Activated CD4-positive, alpha-beta T cell treated with anti-CD3 and anti-CD28 coated beads for 36 hours (primary cell): ENCODE data around the gene LSM7. TPM values are rescaled to one million over a fixed set of nuclear protein-coding genes. Genes with fewer than 3 reads are reported as not detected.
A peak's percentile ranks its signal among the peaks of the same experiment; 100 is the strongest.

Source experiments
- ATAC-seq: fragments of 200-7000 bp; cut with Tn5 transposase; one replicate; pipeline ENCODE4 v1.10.0; 2021; ENCODE audit warnings: mild to moderate bottlenecking, moderate library complexity
- CTCF ChIA-PET: fragments of 350-600 bp; sonication (Branson Sonifier 250); formaldehyde crosslinking; loops from one replicate; lab custom pipeline; 2021; ENCODE audit warnings: antibody characterized with exemption; lab: Charles Lee
- POLR2A ChIA-PET: fragments of 350-600 bp; sonication (Branson Sonifier 250); formaldehyde crosslinking; loops from one replicate; lab custom pipeline; 2021; ENCODE audit warnings: antibody characterized with exemption, inconsistent platforms; lab: Charles Lee
- DNase-seq: peaks from one replicate; pipeline ENCODE4 v3.0.0-alpha.2; 2020
- H3K27ac Mint-ChIP-seq: one replicate; pipeline ENCODE4 v1.8.0; 2021; ENCODE audit warnings: mixed read lengths
- H3K27me3 Mint-ChIP-seq: one replicate; pipeline ENCODE4 v1.8.0; 2021; ENCODE audit warnings: mixed read lengths
- H3K36me3 Mint-ChIP-seq: one replicate; pipeline ENCODE4 v1.8.0; 2021; ENCODE audit warnings: low read depth, mixed read lengths
- H3K4me1 Mint-ChIP-seq: one replicate; pipeline ENCODE4 v1.8.0; 2021; ENCODE audit warnings: mixed read lengths
- H3K4me3 Mint-ChIP-seq: one replicate; pipeline ENCODE4 v1.8.0; 2021; ENCODE audit warnings: mild to moderate bottlenecking, moderate library complexity, mixed read lengths
- H3K9me3 Mint-ChIP-seq: one replicate; pipeline ENCODE4 v1.8.0; 2021; ENCODE audit warnings: low read depth, mixed read lengths
- intact Hi-C, 2 experiments: fragments of 100-400 bp; cut with DNase I in 1 of 2; cut with micrococcal nuclease in 1 of 2; formaldehyde crosslinking; loops; one replicate each; pipeline versions ENCODE4 v1.14.2 to v1.15.1; 2022 to 2024; cut with DNase I, micrococcal nuclease
- total RNA-seq, 2 experiments: library from RNA; stranded (reverse); gene quantifications; one replicate each; pipeline ENCODE4 v1.2.3, GENCODE V29; 2021

The LSM7 gene
- total RNA-seq, 2 experiments from 2014 or later = 113 to 134 TPM

- POLR2A ChIA-PET = no interaction called here
- Mint-ChIP-seq H3K4me3 (no peak overlapping the region), H3K27me3 (no peaks in the 10 kb centered on the region), H3K4me1 (no peaks in the 10 kb centered on the region), H3K36me3 (peaks cover 4% of the 10 kb centered on the region), H3K27ac (no peak overlapping the region), H3K9me3 (no peaks in the 10 kb centered on the region)
- DNase-seq (no peak), ATAC-seq (no peak)
- CTCF ChIA-PET = no interaction called here
- intact Hi-C loops = no loop called here
Measured at GRCh38 chr19:2341982-2342381, 13.6 kb upstream of the LSM7 start.

GRCh38 chr19:2341244-2341751 is 12.9 kb upstream of the LSM7 start:
- no peak for ATAC-seq

GRCh38 chr19:2340496-2341243 is 12.3 kb upstream of the LSM7 start:
- H3K36me3 Mint-ChIP-seq = peaks cover 5% of the 10 kb centered on the region
- H3K4me3 Mint-ChIP-seq = no peak overlapping the region
- no peak for DNase-seq
- ChIA-PET POLR2A (interaction anchor here (0.7 kb wide), 1 partner anchor 220 kb away, joined by 3 read pairs; no protein-coding TSS in a partner anchor), CTCF (no interaction called here)
- H3K9me3 Mint-ChIP-seq = peaks cover 6% of the 10 kb centered on the region
- ATAC-seq = no peak
- peaks cover 5% of the 10 kb centered on the region for H3K4me1 Mint-ChIP-seq
- no peak overlapping the region for H3K27ac Mint-ChIP-seq
- H3K27me3 Mint-ChIP-seq = no peaks in the 10 kb centered on the region
- intact Hi-C loops = no loop called here

More at GRCh38 chr19:2341244-2341751, 12.9 kb upstream of the LSM7 start:
- Mint-ChIP-seq H3K27ac (no peak overlapping the region), H3K9me3 (peaks cover under 1% of the 10 kb centered on the region), H3K4me1 (peaks cover under 1% of the 10 kb centered on the region), H3K4me3 (no peak overlapping the region), H3K36me3 (peaks cover 4% of the 10 kb centered on the region), H3K27me3 (no peaks in the 10 kb centered on the region)
- intact Hi-C loops = no loop called here
- ChIA-PET POLR2A (no interaction called here), CTCF (no interaction called here)
- no peak for DNase-seq

- intact Hi-C loops = no loop called here
Measured at GRCh38 chr19:2339644-2340310, 11.4 kb upstream of the LSM7 start.

GRCh38 chr19:2338751-2339643 is 10.6 kb upstream of the LSM7 start:
- Mint-ChIP-seq H3K4me1 (peaks cover 6% of the 10 kb centered on the region), H3K36me3 (peaks cover 10% of the 10 kb centered on the region), H3K9me3 (peaks cover 7% of the 10 kb centered on the region), H3K27ac (no peak overlapping the region), H3K27me3 (no peaks in the 10 kb centered on the region), H3K4me3 (no peak overlapping the region)
- ATAC-seq = no peak
- ChIA-PET POLR2A (no interaction called here), CTCF (no interaction called here)
- intact Hi-C loops = no loop called here
- DNase-seq = no peak

More at GRCh38 chr19:2339644-2340310, 11.4 kb upstream of the LSM7 start:
- Mint-ChIP-seq H3K36me3 (peaks cover 10% of the 10 kb centered on the region), H3K4me3 (no peak overlapping the region), H3K27ac (no peak overlapping the region), H3K27me3 (no peaks in the 10 kb centered on the region), H3K4me1 (peaks cover 6% of the 10 kb centered on the region), H3K9me3 (peaks cover 7% of the 10 kb centered on the region)
- ChIA-PET POLR2A (no interaction called here), CTCF (no interaction called here)
- DNase-seq (no peak), ATAC-seq (no peak)

GRCh38 chr19:2338055-2338615 is 9.7 kb upstream of the LSM7 start:
- CTCF ChIA-PET = no interaction called here

GRCh38 chr19:2337329-2337707 is 8.9 kb upstream of the LSM7 start:
- H3K4me1 Mint-ChIP-seq = peaks cover 13% of the 10 kb centered on the region

More at GRCh38 chr19:2338055-2338615, 9.7 kb upstream of the LSM7 start:
- peaks cover 7% of the 10 kb centered on the region for H3K9me3 Mint-ChIP-seq
- POLR2A ChIA-PET = no interaction called here
- intact Hi-C loops = no loop called here
- peaks cover 10% of the 10 kb centered on the region for H3K36me3 Mint-ChIP-seq
- no peaks in the 10 kb centered on the region for H3K27me3 Mint-ChIP-seq
- no peak for ATAC-seq
- DNase-seq = no peak
- H3K4me3 Mint-ChIP-seq = no peak overlapping the region
- H3K27ac Mint-ChIP-seq = no peak overlapping the region
- peaks cover 9% of the 10 kb centered on the region for H3K4me1 Mint-ChIP-seq

GRCh38 chr19:2336528-2337328 is 8.3 kb upstream of the LSM7 start:
- intact Hi-C loops = no loop called here
- CTCF ChIA-PET = no interaction called here
- H3K27me3 Mint-ChIP-seq = no peaks in the 10 kb centered on the region
- H3K4me1 Mint-ChIP-seq = peaks cover 19% of the 10 kb centered on the region
- no peak overlapping the region for H3K27ac Mint-ChIP-seq
- ATAC-seq (no peak), DNase-seq (no peak)
- H3K4me3 Mint-ChIP-seq = no peak overlapping the region
- H3K9me3 Mint-ChIP-seq = peaks cover 7% of the 10 kb centered on the region
- H3K36me3 Mint-ChIP-seq = peaks cover 10% of the 10 kb centered on the region
- POLR2A ChIA-PET = no interaction called here

More at GRCh38 chr19:2337329-2337707, 8.9 kb upstream of the LSM7 start:
- DNase-seq (peak; percentile 28), ATAC-seq (peak; percentile 27)
- intact Hi-C loops = no loop called here
- Mint-ChIP-seq H3K27ac (no peak overlapping the region), H3K36me3 (peaks cover 10% of the 10 kb centered on the region), H3K9me3 (peaks cover 7% of the 10 kb centered on the region), H3K27me3 (no peaks in the 10 kb centered on the region), H3K4me3 (no peak overlapping the region)
- CTCF ChIA-PET = no interaction called here
- POLR2A ChIA-PET = no interaction called here

- Mint-ChIP-seq H3K27me3 (no peaks in the 10 kb centered on the region), H3K4me1 (peaks cover 26% of the 10 kb centered on the region), H3K4me3 (no peak overlapping the region), H3K36me3 (peaks cover 10% of the 10 kb centered on the region), H3K27ac (no peak overlapping the region), H3K9me3 (peaks cover 7% of the 10 kb centered on the region)
- DNase-seq (no peak), ATAC-seq (no peak)
- intact Hi-C loops = no loop called here
- CTCF ChIA-PET = no interaction called here
- POLR2A ChIA-PET = no interaction called here
Measured at GRCh38 chr19:2335848-2336247, 7.5 kb upstream of the LSM7 start.

- Mint-ChIP-seq H3K27me3 (no peaks in the 10 kb centered on the region), H3K4me3 (no peak overlapping the region), H3K36me3 (peaks cover 10% of the 10 kb centered on the region), H3K27ac (no peak overlapping the region), H3K9me3 (peaks cover 7% of the 10 kb centered on the region), H3K4me1 (peaks cover 32% of the 10 kb centered on the region)
- ChIA-PET CTCF (no interaction called here), POLR2A (no interaction called here)
- ATAC-seq (no peak), DNase-seq (peak; percentile 47)
- intact Hi-C loops = no loop called here
Measured at GRCh38 chr19:2334986-2335846, 6.8 kb upstream of the LSM7 start.
